Measurements from ENCODE around the gene SPATA25.

Gene SPATA25

GRCh38 chr20:45842169-45842812 is 45.1 kb downstream of the SPATA25 start:
- Histone ChIP-seq H3K36me3 (ENCODE audit: insufficient read depth, low read length) (peaks cover 50% of the 10 kb centered on the region), H3K4me3 (ENCODE audit: low read length) (no peak overlapping the region), H2AFZ (ENCODE audit: low read depth, low read length) (no peak overlapping the region), H3K9me3 (ENCODE audit: low read length) (no peaks in the 10 kb centered on the region), H3K4me1 (ENCODE audit: insufficient read depth, low read length) (no peaks in the 10 kb centered on the region), H3K27me3 (ENCODE audit: insufficient read depth, low read length) (no peaks in the 10 kb centered on the region)

DNA sequence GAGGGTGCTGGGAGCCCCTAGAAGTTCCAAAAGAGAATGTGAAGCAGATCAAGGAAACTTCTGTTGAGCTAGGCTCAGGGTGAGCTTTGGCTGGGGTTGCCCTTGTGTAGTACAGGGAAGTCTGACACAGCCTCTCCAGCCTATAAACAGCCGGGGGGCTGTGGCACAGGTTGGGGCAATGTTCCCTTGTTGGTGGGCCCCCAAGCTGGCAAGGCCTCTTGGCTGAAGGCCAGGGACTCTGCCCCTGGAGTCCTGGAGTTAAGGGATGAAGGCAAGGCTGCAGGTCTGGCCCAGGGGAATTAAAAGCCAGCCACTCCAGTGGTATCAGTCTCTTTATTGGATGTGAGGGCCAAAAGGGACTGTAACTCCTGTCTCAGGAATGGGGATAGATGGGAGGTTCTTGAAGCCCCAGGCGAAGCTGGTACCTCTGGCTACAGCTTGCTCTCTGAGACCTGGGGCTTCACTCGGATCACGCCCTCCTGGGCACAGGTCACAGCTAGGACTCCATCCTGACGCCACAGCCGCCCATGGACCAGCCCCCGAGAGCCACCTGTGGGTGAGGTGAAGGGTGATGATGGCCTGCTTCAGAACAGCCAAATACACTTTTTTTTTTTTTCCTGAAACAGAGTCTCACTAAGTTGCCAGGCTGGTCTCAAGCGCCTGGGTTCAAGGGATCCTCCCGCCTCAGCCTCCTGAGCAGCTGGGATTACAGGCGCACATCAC is 45.9 kb downstream of the SPATA25 start:
- no peak overlapping the region for H2AFZ ChIP-seq (ENCODE audit: low read depth, low read length)
- H3K4me3 ChIP-seq (ENCODE audit: low read length): no peak overlapping the region
- no peaks in the 10 kb centered on the region for H3K27me3 ChIP-seq (ENCODE audit: insufficient read depth, low read length)
- no peaks in the 10 kb centered on the region for H3K9me3 ChIP-seq (ENCODE audit: low read length)
- no peaks in the 10 kb centered on the region for H3K4me1 ChIP-seq (ENCODE audit: insufficient read depth, low read length)
- H3K36me3 ChIP-seq (ENCODE audit: insufficient read depth, low read length): peaks cover 51% of the 10 kb centered on the region

DNA sequence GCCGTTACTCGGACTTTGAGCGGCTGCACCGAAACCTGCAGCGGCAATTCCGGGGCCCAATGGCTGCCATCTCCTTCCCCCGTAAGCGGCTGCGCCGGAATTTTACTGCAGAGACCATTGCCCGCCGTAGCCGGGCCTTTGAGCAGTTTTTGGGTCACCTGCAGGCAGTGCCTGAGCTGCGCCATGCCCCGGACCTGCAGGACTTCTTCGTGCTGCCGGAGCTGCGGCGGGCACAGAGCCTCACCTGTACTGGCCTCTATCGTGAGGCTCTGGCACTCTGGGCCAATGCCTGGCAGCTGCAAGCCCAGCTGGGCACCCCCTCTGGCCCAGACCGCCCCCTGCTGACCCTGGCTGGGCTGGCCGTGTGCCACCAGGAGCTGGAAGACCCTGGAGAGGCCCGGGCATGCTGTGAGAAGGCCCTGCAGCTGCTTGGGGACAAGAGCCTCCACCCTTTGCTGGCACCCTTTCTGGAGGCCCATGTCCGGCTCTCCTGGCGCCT is 46.7 kb downstream of the SPATA25 start:
- H3K36me3 ChIP-seq (ENCODE audit: insufficient read depth, low read length): peaks cover 53% of the 10 kb centered on the region
- H3K4me1 ChIP-seq (ENCODE audit: insufficient read depth, low read length): no peaks in the 10 kb centered on the region
- no peaks in the 10 kb centered on the region for H3K27me3 ChIP-seq (ENCODE audit: insufficient read depth, low read length)
- no peak overlapping the region for H3K4me3 ChIP-seq (ENCODE audit: low read length)
- H3K9me3 ChIP-seq (ENCODE audit: low read length): no peaks in the 10 kb centered on the region
- no peak overlapping the region for H2AFZ ChIP-seq (ENCODE audit: low read depth, low read length)

GRCh38 chr20:45836841-45837240 is 50.6 kb downstream of the SPATA25 start:
- H3K36me3 ChIP-seq (ENCODE audit: insufficient read depth, low read length): peaks cover 18% of the 10 kb centered on the region
- H3K9me3 ChIP-seq (ENCODE audit: low read length): no peaks in the 10 kb centered on the region
- no peak overlapping the region for H3K4me3 ChIP-seq (ENCODE audit: low read length)
- no peak overlapping the region for H2AFZ ChIP-seq (ENCODE audit: low read depth, low read length)
- peaks cover 10% of the 10 kb centered on the region for H3K4me1 ChIP-seq (ENCODE audit: insufficient read depth, low read length)
- H3K27me3 ChIP-seq (ENCODE audit: insufficient read depth, low read length): no peaks in the 10 kb centered on the region

Measured in neuron (in vitro differentiated cells).